Retinal pigment epithelial cell (primary cell): ENCODE measurements around the gene KY.

Experiments used
- DNase-seq: peaks from one replicate; pipeline ENCODE4 v3.0.0-alpha.2; 2010; ENCODE audit warnings: low read depth
- H3K4me3 ChIP-seq: 2 replicates; pipeline ENCODE4 v1.5.1; 2011; ENCODE audit warnings: mild to moderate bottlenecking, low read length, control low read depth, moderate library complexity
- CTCF ChIP-seq: conservative IDR thresholded peaks from 2 replicates; pipeline ENCODE4 v1.5.1; 2011; ENCODE audit warnings: low read depth, low read length, control low read depth, inconsistent platforms

The KY gene

DNA sequence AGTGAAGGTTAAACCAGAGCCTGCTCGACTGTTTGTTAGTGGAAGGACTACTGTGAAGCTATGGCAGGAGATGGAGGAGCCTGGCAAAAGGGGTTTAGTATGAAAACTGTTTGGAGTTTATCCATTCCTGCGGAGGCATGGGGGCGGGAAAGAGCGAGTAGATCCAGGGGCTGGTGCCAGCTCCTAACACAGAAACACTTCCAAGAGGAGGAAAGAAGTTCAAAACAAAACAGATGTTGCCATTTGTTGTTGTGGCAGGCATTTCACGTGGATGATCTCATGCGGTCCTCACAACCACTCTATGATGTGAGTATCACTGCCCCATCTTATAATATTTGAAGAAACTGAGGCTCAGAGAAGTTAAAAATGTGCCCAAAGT is 30.7 kb upstream of the KY start:
- DNase-seq, result no peak
- H3K4me3 ChIP-seq, result no peak overlapping the region
- TF ChIP-seq CTCF, result no peak

GRCh38 chr3:134680796-134681521 is 30.1 kb upstream of the KY start:
- H3K4me3 ChIP-seq, result no peak overlapping the region
- no peak for TF ChIP-seq CTCF
- DNase-seq, result no peak

- no peak for DNase-seq
- TF ChIP-seq CTCF, result no peak
- H3K4me3 ChIP-seq, result no peak overlapping the region
These were observed 27.1 kb upstream of the KY start for GRCh38 chr3:134677987-134678308.

DNA sequence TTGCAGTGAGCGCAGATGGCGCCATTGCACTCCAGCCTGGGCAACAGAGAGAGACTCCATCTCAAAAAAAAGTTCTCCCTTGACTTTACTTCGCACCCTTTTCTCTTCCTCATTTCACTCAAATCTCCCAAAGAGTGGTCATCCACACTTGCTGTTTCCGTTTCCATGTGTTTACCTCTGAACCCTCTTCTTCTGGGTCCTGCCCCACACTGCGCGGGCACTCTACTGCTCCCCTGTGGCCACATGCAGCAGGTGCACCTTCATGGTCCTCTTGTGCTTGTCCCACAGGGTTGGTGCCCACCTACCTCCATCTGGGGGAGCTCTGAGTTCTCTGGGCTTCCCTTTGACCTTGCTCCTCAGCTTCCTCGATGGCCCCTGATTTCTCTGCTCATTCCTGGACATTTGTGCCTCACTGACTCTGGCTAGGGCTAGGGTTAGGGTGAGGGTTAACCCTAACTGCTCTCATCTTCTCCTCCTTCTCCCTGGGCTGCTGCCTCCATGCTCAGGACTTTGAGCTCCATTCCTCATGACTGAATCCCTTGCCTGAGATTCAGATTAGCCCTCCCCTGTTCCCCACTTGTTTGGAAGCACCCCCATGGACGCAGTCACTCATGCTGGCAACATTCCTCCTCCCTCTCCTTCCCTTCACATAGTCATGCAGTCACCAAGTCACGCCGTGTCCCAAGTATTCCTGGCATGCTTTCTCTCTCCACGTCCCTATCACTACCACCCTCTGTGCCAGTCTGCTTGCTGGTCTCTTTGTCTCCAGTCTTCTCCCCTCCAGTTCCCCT is 26.6 kb upstream of the KY start:
- TF ChIP-seq CTCF, result peak; percentile 70
- H3K4me3 ChIP-seq, result no peak overlapping the region
- no peak for DNase-seq

GRCh38 chr3:134675726-134676256 is 25.0 kb upstream of the KY start:
- H3K4me3 ChIP-seq, result no peak overlapping the region
- TF ChIP-seq CTCF, result no peak
- DNase-seq, result no peak

GRCh38 chr3:134672571-134672970 is 21.7 kb upstream of the KY start:
- H3K4me3 ChIP-seq, result no peak overlapping the region
- no peak for TF ChIP-seq CTCF

DNA sequence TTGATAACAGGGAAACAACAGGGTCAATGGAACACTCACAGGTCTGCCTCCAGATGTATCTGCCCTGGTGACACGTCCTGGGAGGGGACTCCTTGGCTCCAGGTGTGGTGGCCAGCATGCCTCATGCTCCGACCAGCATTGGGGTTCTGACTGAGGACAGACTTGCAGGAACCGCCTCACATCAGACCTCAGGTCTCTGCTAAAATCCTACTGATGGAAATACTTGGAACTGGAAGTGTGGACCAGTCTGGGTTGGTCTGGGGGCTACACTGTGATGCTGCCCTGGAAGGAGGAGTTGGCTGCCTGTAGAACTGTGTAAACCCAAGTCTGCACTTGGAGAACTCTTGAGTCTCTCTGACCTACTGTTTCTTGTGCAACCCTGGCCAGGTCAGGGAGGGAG is 17.1 kb upstream of the KY start:
- H3K4me3 ChIP-seq, result no peak overlapping the region
- TF ChIP-seq CTCF, result no peak
- DNase-seq, result no peak

More at GRCh38 chr3:134672571-134672970, 21.7 kb upstream of the KY start:
- no peak for DNase-seq
